NCI-H2227 treated with DMSO at 0.1 percent for 48 hours (cell line): Measurements from ENCODE around the gene SORCS2.

ENCODE experiments used
- DNase-seq: peaks from one replicate; lab custom pipeline; 2025; lab: John Stamatoyannopoulos, UW

SORCS2 gene

GRCh38 chr4:7338876-7339623 is 146.7 kb downstream of the SORCS2 start:
- DNase-seq: no peak

GRCh38 chr4:7339751-7340552 is 147.6 kb downstream of the SORCS2 start:
- DNase-seq: no peak

GRCh38 chr4:7340553-7341433 is 148.5 kb downstream of the SORCS2 start:
- no peak for DNase-seq

- DNase-seq: no peak
Measured at GRCh38 chr4:7341491-7342222, 149.3 kb downstream of the SORCS2 start.

- DNase-seq: no peak
Measured at GRCh38 chr4:7342223-7343080, 150.1 kb downstream of the SORCS2 start.

- DNase-seq: no peak
Measured at GRCh38 chr4:7343081-7343655, 150.8 kb downstream of the SORCS2 start.

GRCh38 chr4:7343950-7344349 is 151.6 kb downstream of the SORCS2 start:
- no peak for DNase-seq

- no peak for DNase-seq
Measured at GRCh38 chr4:7344636-7345155, 152.4 kb downstream of the SORCS2 start.

GRCh38 chr4:7347981-7348380 is 155.6 kb downstream of the SORCS2 start:
- no peak for DNase-seq

GRCh38 chr4:7348946-7349900 is 156.9 kb downstream of the SORCS2 start:
- DNase-seq: no peak

- DNase-seq: no peak
Measured at GRCh38 chr4:7350396-7350795, 158.1 kb downstream of the SORCS2 start.

- no peak for DNase-seq
Measured at GRCh38 chr4:7351014-7351413, 158.7 kb downstream of the SORCS2 start.

GRCh38 chr4:7352486-7352885 is 160.1 kb downstream of the SORCS2 start:
- no peak for DNase-seq

GRCh38 chr4:7353046-7353790 is 160.9 kb downstream of the SORCS2 start:
- no peak for DNase-seq

- no peak for DNase-seq
Measured at GRCh38 chr4:7353846-7354610, 161.7 kb downstream of the SORCS2 start.

- DNase-seq: no peak
Measured at GRCh38 chr4:7354927-7355326, 162.6 kb downstream of the SORCS2 start.

GRCh38 chr4:7355795-7356194 is 163.5 kb downstream of the SORCS2 start:
- no peak for DNase-seq
